ENCODE measurements around the gene KIAA1958.

The KIAA1958 gene

DNA sequence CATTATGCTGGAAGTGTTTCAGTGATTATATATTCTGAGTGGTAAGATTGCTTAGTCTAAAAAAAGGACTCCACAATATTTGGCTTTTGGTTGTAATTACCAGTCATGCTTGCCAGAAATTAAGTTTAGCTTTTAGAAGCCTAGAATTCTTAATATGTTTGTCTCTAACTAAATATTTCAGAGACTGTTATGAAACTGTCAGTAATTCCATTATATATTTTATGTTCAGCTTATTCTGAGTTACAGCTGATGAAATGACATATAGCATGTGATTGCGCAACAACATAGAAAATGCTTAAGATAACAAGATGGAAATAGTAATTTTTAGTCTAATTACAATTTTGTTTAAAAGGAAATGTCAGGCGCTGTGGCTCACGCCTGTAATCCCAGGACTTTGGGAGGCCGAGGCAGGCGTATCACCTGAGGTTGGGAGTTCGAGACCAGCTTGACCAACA is 44.2 kb downstream of the KIAA1958 start:
- no peak for DNase-seq (ENCODE audit: low read depth in 2 of 2)

GRCh38 chr9:112531666-112532282 is 45.1 kb downstream of the KIAA1958 start:
- no peak for DNase-seq (ENCODE audit: low read depth in 2 of 2)

DNA sequence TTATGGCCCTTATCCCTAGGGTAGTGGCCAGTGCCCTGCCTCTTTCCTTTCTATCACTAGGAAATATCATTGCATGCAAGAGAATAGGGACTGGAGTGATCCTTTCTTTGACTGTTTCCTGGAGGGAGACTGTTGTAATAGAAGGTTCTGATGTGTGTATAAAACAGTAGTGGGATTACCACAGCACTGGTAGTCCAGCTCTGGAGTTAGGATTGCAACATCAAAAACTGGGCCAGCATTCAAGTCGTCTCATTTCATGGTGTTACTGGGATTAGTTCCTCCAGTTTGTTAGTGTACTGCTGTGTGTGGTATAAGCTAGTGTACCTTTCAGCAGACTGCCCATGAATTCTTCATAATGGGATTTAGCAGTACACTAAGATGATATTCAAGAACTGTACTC is 45.8 kb downstream of the KIAA1958 start:
- DNase-seq (ENCODE audit: low read depth in 2 of 2), result no peak

DNA sequence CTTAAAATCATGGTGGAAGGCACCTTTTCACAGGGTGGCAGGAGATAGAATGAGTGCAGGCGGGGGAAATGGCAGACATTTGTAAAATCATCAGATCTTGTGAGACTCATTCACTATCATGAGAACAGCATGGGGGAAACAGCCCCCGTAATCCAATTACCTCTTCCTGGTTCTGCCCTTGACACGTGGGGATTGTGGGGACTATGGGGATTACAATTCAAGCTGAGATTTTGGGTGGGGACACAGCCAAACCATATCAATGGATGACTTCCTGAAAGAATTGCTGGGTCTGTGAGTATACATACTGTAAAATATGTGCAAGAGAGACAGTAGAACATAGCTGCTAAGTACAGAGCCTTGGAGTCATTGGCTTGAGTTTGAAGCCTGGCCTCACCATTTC is 47.0 kb downstream of the KIAA1958 start:
- no peak for DNase-seq (ENCODE audit: low read depth in 2 of 2)

- DNase-seq (ENCODE audit: low read depth in 2 of 2), result no peak
These were observed 48.7 kb downstream of the KIAA1958 start for GRCh38 chr9:112535301-112535700.

DNA sequence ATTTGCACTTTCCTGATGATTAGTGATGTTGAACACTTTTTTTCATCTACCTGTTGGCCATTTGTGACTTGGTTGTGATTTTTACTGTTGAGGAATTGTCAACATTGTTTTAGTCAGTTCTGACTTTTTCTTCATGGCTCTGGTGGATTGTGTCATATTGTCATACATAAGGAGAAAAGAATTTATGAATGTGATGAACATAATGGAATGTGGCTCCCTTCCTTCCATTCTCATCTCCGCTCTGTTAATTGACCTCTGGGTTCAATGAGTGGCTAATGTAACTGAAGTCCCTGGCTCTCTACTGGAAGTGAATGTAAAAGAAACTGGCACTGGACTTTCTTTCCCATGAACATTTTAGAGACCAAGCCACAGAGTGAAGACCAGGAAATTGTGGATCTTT is 49.2 kb downstream of the KIAA1958 start:
- no peak for DNase-seq (ENCODE audit: low read depth in 2 of 2)

- no peak for DNase-seq (ENCODE audit: low read depth in 2 of 2)
These were observed 50.9 kb downstream of the KIAA1958 start for GRCh38 chr9:112537561-112537960.

DNA sequence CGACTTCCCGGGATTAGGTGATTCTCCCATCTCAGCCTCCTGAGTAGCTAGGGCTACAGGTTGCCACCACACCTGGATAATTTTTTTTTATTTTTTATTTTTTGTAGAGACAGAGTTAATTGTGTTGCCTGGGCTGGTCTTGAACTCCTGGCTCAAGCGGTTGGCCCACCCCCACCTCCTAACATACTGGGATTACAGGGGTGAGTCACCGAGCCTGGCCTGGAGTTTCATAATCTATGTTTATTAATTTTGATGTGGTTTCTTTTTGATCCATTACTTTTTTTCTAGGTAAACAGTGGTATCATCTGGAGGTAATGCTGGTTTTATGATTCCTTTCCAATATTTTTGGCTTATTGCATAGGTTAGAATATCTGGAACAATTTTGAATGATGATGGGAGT is 54.2 kb downstream of the KIAA1958 start:
- no peak for DNase-seq (ENCODE audit: low read depth in 2 of 2)

- DNase-seq (ENCODE audit: low read depth in 2 of 2), result no peak
These were observed 55.1 kb downstream of the KIAA1958 start for GRCh38 chr9:112541685-112542084.

GRCh38 chr9:112542593-112543292 is 56.1 kb downstream of the KIAA1958 start:
- DNase-seq (ENCODE audit: low read depth in 2 of 2), result no peak

GRCh38 chr9:112544477-112544876 is 57.9 kb downstream of the KIAA1958 start:
- no peak for DNase-seq (ENCODE audit: low read depth in 2 of 2)

DNA sequence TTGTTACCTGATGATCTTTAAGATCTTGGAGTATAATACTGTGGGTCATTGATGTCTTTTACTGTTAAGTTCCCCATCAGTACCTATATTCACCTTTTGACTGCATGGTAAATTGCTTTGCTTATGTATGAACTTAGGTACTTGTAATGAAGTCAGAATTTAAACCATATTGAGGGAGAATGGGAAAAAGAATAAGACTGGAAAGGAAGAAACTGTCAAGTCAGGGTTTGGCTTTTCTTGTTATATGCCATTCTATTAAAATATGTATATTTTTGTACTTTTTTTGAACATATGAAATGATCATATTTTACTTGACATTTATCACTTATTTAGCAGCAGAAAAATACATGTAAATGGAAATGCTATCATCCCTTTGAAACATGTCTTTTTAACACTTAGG is 58.6 kb downstream of the KIAA1958 start:
- DNase-seq (ENCODE audit: low read depth in 2 of 2), result no peak

- no peak for DNase-seq (ENCODE audit: low read depth in 2 of 2)
These were observed 59.8 kb downstream of the KIAA1958 start for GRCh38 chr9:112546149-112547012.

DNA sequence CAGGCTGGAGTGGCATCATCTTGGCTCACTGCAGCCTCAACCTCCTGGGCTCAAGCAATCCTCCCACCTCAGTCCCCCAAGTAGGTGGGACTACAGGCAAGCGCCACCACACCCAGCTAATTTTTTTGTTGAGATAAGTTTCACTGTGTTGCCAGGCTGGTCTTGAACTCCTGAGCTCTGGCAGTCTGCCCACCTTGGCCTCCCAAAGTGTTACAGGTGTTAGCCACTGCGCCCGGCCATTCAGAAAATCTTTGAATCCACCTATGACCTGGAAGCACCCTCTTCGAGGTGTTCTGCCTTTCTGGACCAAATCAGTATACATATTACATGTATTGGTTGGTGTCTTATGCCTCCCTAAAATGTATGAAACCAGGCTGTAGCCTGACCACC is 61.4 kb downstream of the KIAA1958 start:
- no peak for DNase-seq (ENCODE audit: low read depth in 2 of 2)

- DNase-seq (ENCODE audit: low read depth in 2 of 2), result no peak
These were observed 62.4 kb downstream of the KIAA1958 start for GRCh38 chr9:112548836-112549595.

GRCh38 chr9:112550531-112550930 is 63.9 kb downstream of the KIAA1958 start:
- no peak for DNase-seq (ENCODE audit: low read depth in 2 of 2)

DNA sequence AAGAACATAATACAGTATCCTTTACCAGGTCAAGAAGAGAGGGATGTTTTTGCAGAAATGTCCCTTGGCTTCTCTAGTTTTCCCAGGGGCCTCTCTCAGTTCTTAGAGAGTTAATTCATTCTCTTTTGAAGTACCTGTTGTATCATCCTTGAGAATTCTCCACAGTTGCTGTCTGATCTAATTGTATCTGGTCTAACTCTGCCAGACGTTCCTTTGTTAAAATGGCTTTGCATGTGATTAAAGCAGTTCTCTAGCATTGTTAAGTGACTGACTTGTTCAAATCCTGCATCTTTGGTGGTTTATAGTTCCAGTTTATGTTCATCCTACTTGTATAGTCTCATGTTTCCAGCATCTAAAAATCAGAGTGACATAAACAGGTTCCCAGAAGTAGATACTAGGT is 65.0 kb downstream of the KIAA1958 start:
- DNase-seq (ENCODE audit: low read depth in 2 of 2), result no peak

DNA sequence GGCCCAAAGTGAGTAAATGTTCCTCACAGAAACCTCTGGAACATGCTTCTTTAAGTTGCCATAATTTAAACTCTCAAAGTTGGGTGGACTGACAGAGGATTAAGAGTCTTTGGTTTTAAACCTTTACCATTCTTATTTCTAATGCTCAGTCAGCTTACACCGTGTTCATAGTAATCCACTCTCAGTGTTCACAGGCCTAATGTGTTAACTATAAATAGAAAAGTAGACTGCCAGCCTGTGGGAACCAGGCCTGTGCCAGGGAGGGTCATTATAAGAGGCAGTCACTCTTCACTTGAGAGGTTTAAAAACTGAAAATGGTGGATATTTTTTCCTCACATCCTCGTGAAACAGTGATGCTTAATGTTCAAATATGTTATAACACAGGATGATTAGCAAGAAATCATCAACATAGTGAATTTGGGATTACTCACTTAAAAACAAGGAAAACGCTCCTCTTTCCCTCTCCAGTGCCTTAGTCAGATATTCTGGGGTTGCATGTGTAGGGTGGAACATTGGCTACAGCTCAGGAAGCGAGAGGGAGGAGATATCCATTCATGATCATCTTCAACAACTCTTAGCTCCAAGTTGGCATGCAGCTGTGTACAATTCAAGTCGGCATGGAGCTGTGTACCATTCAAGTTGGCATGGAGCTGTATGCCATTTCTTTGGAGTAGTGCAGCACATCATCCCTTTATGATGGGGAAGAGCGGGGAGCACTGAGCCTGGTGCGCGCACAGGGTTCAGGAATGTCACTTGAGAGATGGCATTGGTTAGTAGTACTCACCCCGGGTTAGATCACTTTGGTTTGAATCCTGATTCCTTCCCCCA is 65.8 kb downstream of the KIAA1958 start:
- no peak for DNase-seq (ENCODE audit: low read depth in 2 of 2)

DNA sequence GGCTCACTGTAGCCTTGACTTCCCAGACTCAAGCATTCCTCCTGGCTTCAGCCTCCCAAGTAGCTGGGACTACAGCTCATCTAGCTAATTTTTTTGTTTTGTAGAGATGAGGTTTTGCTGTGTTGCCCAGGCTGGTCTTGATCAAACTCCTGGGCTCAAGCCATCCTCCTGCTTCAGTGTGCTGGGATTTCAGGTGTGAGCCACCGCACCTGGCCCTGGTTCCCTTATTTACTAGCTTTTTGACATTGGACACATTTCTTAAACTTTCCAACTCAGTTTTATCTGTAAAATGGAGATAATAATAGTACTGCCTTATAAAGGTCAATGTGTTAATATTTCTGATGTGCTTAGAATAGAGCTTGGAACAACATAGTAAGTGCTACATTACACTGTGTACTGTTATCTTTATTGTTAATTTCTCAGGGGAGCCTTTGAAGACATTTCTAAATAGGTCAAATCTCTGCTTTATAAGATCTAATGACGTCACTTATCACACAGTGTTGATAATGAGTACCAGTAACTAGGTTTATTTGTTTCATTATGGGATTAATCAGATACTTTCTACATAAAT is 66.7 kb downstream of the KIAA1958 start:
- no peak for DNase-seq (ENCODE audit: low read depth in 2 of 2)

GRCh38 chr9:112554516-112554915 is 67.9 kb downstream of the KIAA1958 start:
- DNase-seq (ENCODE audit: low read depth in 2 of 2), result no peak

Measured in activated CD4-positive, alpha-beta T cell treated with anti-CD3 and anti-CD28 coated beads for 24 hours (primary cell).